WERI-Rb-1 (cell line): Measurements from ENCODE around the gene ZNF469.

Experiments
- DNase-seq: peaks from one replicate; pipeline ENCODE4 v3.0.0-alpha.2; 2020
- H3K27ac ChIP-seq: fragments of 250-450 bp; sonication (Bioruptor Pico); 2 replicates; pipeline ENCODE4 v1.5.1; 2020; ENCODE audit warnings: mild to moderate bottlenecking, moderate library complexity
- H3K27me3 ChIP-seq: fragments of 250-450 bp; sonication (Bioruptor Pico); 2 replicates; pipeline ENCODE4 v1.5.1; 2021; ENCODE audit warnings: mild to moderate bottlenecking, low read depth, moderate library complexity; ENCODE audit not compliant: insufficient read depth, severe bottlenecking
- H3K36me3 ChIP-seq: fragments of 250-450 bp; sonication (Bioruptor Pico); 2 replicates; pipeline ENCODE4 v1.5.1; 2020; ENCODE audit warnings: mild to moderate bottlenecking, moderate library complexity
- H3K4me3 ChIP-seq: 2 replicates; pipeline ENCODE4 v1.5.1; 2011; ENCODE audit warnings: low read depth, mild to moderate bottlenecking, control low read depth, low read length
- H3K9me3 ChIP-seq: fragments of 250-450 bp; sonication (Bioruptor Pico); 2 replicates; pipeline ENCODE4 v1.5.1; 2021; ENCODE audit warnings: mild to moderate bottlenecking, moderate library complexity; ENCODE audit not compliant: severe bottlenecking
- CTCF ChIP-seq: IDR thresholded peaks from 2 replicates; pipeline ENCODE4 v1.5.1; 2011; ENCODE audit warnings: low read depth, mild to moderate bottlenecking, control low read depth, inconsistent platforms, low read length

Gene ZNF469

GRCh38 chr16:88376835-88377726 lies 5.7 kb upstream of the ZNF469 start:
- H3K4me3 ChIP-seq, result no peak overlapping the region
- TF ChIP-seq CTCF, result no peak

GRCh38 chr16:88377961-88378360 lies 4.8 kb upstream of the ZNF469 start:
- H3K4me3 ChIP-seq, result no peak overlapping the region
- H3K36me3 ChIP-seq, result no peaks in the 10 kb centered on the region
- H3K9me3 ChIP-seq, result no peaks in the 10 kb centered on the region
- no peaks in the 10 kb centered on the region for H3K27me3 ChIP-seq
- no peak overlapping the region for H3K27ac ChIP-seq
- TF ChIP-seq CTCF, result no peak
- no peak for DNase-seq

More at GRCh38 chr16:88376835-88377726, 5.7 kb upstream of the ZNF469 start:
- Histone ChIP-seq H3K36me3 (no peaks in the 10 kb centered on the region), H3K27ac (no peak overlapping the region), H3K9me3 (no peaks in the 10 kb centered on the region), H3K27me3 (no peaks in the 10 kb centered on the region)
- DNase-seq, result no peak

GRCh38 chr16:88378401-88378800 lies 4.4 kb upstream of the ZNF469 start:
- TF ChIP-seq CTCF, result no peak
- Histone ChIP-seq H3K36me3 (no peaks in the 10 kb centered on the region), H3K9me3 (no peaks in the 10 kb centered on the region), H3K27me3 (no peaks in the 10 kb centered on the region), H3K4me3 (no peak overlapping the region), H3K27ac (no peak overlapping the region)
- no peak for DNase-seq

- Histone ChIP-seq H3K9me3 (no peaks in the 10 kb centered on the region), H3K27me3 (no peaks in the 10 kb centered on the region), H3K4me3 (no peak overlapping the region), H3K36me3 (no peaks in the 10 kb centered on the region), H3K27ac (no peak overlapping the region)
- DNase-seq, result no peak
- TF ChIP-seq CTCF, result no peak
Observed at GRCh38 chr16:88378836-88379693, 3.7 kb upstream of the ZNF469 start.

- TF ChIP-seq CTCF, result no peak
- Histone ChIP-seq H3K27ac (no peak overlapping the region), H3K4me3 (no peak overlapping the region), H3K36me3 (no peaks in the 10 kb centered on the region), H3K27me3 (no peaks in the 10 kb centered on the region), H3K9me3 (no peaks in the 10 kb centered on the region)
- DNase-seq, result no peak
Observed at GRCh38 chr16:88379694-88380040, 3.1 kb upstream of the ZNF469 start.
